Kidney epithelial cell (primary cell): Measurements from ENCODE around the gene PISD. TPM values are rescaled to one million over a fixed set of nuclear protein-coding genes. Genes with fewer than 3 reads are reported as not detected.

Experiments
- DNase-seq: peaks from one replicate; pipeline ENCODE4 v3.0.0-alpha.2; 2010; ENCODE audit warnings: low read depth
- H3K27me3 ChIP-seq: 2 replicates; pipeline ENCODE4 v1.6.0; 2011; ENCODE audit warnings: low read length; ENCODE audit not compliant: control insufficient read depth, insufficient read depth
- H3K36me3 ChIP-seq: 2 replicates; pipeline ENCODE4 v1.5.1; 2011; ENCODE audit warnings: low read length; ENCODE audit not compliant: control insufficient read depth, insufficient read depth
- H3K4me3 ChIP-seq: 2 replicates; pipeline ENCODE4 v1.5.1; 2011; ENCODE audit warnings: low read depth, mild to moderate bottlenecking, control low read depth, low read length
- total RNA-seq: library from RNA; depleted of rRNA; stranded (reverse); fragments of >200 nt; gene quantifications from 2 replicates; pipeline ENCODE4 v1.2.3, GENCODE V29; 2015
- TF ChIP-seq, protein P1 (sequence below): IDR thresholded peaks from 2 replicates; pipeline ENCODE4 v1.5.1; 2011; ENCODE audit warnings: mild to moderate bottlenecking, moderate library complexity, low read length, control low read depth, inconsistent platforms; ENCODE audit not compliant: insufficient read depth, poor library complexity, severe bottlenecking

PISD gene
- total RNA-seq, 1 donor from 2014 or later: 88.3 TPM

DNA sequence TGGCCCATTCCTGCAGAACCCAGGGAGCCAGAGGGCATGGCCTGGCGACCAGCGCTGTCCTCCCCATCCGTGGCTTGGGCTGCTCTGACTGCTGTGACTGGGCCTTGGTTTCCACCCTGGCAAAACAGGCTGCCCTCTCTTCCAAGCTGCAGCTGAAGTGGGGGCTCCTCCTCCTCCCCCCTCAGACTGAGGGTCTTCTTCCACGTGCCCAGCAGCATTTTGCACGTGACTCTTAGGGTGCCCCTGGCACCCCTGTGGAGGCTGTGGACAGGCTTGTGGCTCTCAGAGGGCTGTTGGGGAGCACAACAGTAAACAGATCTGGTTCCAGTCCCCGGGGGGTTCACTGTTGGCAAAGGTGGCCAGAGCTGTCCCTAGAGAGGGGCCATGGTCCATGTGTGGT, 51.4 kb downstream of the PISD start:
- no peak overlapping the region for H3K4me3 ChIP-seq
- no peaks in the 10 kb centered on the region for H3K27me3 ChIP-seq
- TF ChIP-seq, protein P1, sequence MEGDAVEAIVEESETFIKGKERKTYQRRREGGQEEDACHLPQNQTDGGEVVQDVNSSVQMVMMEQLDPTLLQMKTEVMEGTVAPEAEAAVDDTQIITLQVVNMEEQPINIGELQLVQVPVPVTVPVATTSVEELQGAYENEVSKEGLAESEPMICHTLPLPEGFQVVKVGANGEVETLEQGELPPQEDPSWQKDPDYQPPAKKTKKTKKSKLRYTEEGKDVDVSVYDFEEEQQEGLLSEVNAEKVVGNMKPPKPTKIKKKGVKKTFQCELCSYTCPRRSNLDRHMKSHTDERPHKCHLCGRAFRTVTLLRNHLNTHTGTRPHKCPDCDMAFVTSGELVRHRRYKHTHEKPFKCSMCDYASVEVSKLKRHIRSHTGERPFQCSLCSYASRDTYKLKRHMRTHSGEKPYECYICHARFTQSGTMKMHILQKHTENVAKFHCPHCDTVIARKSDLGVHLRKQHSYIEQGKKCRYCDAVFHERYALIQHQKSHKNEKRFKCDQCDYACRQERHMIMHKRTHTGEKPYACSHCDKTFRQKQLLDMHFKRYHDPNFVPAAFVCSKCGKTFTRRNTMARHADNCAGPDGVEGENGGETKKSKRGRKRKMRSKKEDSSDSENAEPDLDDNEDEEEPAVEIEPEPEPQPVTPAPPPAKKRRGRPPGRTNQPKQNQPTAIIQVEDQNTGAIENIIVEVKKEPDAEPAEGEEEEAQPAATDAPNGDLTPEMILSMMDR: no peak
- no peak for DNase-seq
- H3K36me3 ChIP-seq: no peaks in the 10 kb centered on the region

DNA sequence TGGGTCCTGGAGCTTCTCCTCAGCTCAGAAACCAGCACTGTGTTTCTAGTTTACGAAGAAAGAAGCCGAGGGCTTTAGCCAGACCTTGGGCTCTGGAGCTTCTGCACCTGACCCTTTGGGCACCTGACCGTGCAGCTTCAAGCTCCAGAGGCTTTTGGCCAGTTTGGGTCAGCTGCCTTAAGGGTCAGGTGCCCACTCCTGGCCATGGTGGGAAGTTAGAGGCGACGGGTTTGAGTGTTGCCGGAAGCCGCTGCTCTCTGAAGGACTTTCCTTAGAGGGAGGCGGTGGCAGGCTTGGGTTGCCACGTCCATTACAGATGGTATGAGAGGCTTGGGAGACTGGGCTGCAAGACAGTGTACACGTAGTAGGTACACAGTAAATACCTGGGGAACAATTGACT, 52.3 kb downstream of the PISD start:
- DNase-seq: no peak
- Histone ChIP-seq H3K27me3 (no peaks in the 10 kb centered on the region), H3K4me3 (no peak overlapping the region), H3K36me3 (no peaks in the 10 kb centered on the region)
- TF ChIP-seq, protein P1: no peak

DNA sequence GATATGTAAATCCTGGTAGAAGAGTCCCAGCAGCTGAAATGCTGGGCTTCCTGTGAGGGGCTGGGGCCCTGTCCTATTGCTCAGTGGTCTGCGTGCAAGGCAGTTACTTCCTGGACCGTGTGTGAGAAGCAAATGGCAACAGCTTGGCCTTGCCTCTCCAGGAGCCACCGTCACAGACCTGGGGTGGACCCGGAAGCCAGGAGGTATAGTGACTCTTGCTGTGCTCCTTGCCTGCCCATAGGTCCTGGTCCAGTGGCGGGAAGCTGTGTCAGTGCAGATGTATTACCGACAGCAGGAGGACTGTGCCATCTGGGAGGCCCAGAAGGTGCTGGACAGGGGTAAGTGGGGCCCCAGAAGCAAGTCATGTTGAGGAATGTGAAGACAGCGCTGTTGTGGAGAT, 54.3 kb downstream of the PISD start:
- DNase-seq: no peak
- no peaks in the 10 kb centered on the region for H3K36me3 ChIP-seq
- no peak overlapping the region for H3K4me3 ChIP-seq
- TF ChIP-seq, protein P1: no peak
- H3K27me3 ChIP-seq: no peaks in the 10 kb centered on the region

DNA sequence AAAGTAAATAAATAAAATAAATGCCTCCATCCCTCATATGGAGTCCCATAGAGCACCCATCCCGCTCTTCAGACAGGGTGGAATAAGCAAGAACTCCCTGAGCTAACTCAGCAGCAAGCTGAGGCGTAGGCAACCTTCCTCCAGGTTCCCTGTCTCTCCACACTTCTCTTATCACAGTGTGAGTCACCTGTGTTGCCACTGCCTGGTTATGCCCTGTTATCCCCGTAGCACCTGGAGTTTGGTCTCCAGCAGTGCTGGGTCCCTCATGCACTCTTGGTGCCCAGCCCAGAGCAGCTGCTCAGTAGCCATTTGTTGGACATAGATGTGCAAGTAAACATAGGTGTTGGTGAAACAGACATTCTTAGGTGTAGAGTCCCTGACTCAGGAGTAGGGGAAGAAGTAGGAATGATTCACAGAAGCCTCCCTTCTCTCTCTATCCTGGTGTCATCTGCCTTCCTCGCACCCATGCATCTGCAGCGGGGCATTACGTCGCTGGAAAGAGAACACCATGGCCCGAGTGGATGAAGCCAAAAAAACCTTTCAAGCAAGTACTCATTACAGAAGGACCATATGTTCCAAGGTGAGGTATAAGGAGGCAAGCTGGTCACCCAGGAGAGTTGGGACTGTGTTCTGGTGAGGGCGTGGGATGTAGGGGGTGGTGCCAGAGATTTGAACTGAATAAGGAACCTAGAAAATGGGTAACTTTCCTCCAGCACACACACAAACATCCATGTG, 56.0 kb downstream of the PISD start:
- no peaks in the 10 kb centered on the region for H3K36me3 ChIP-seq
- H3K27me3 ChIP-seq: no peaks in the 10 kb centered on the region
- DNase-seq: no peak
- no peak overlapping the region for H3K4me3 ChIP-seq
- TF ChIP-seq, protein P1: no peak

DNA sequence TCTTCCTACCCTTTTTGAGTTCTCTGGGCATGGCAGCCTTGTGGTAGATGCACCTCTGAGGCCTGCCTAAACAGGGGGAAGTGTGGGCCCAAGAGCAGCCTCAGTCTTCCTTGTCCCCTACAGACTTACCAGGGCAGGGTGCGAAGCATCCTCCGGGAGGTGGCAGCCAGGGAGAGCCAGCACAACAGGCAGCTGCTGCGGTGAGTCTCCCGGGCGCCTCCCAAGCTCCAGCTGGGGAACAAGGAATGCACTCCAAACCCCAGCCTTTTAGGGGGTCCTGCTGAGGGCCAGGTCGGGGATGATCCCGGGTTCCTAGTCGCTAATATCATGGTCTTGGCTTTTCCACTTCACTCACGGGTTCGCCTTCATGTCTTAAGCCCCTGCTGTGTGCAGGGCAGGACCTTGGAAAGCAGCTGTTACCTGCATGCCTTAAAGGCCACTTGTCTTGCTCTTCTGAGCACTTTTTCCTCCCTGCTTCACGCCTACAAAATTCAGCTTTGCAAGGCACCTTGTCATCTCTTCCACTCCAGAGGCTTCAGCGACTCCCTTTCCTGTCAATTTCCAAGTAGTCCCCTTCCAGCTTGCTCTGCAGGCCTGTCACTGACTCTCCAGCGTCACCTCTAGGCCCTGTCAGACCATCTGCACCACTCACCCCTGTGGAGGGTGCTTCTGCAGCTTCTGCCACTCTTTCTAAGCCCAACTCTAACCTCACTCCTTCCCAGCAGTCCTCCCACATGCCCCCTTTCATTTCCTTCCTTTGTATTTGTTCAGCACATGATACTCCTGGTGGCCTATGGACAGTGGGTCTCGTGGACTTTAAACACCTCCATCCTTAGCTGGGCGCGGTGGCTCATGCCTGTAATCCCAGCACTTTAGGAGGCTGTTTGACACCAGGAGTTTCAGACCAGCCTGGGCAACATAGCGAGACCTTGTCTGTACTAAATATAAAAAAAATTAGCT, 57.0 kb downstream of the PISD start:
- no peak for DNase-seq
- Histone ChIP-seq H3K36me3 (no peaks in the 10 kb centered on the region), H3K27me3 (no peaks in the 10 kb centered on the region), H3K4me3 (no peak overlapping the region)
- TF ChIP-seq, protein P1: no peak
